ENCODE results near the gene SERPINB8. TPM values are rescaled to one million over a fixed set of nuclear protein-coding genes. Genes with fewer than 3 reads are reported as not detected.

The SERPINB8 gene
- total and polyA plus RNA-seq, 2 of the 13 experiments (the other 11 are each of a cell fraction or from before 2014, with no cell fraction given), result 0.95 to 2.2 TPM

DNA sequence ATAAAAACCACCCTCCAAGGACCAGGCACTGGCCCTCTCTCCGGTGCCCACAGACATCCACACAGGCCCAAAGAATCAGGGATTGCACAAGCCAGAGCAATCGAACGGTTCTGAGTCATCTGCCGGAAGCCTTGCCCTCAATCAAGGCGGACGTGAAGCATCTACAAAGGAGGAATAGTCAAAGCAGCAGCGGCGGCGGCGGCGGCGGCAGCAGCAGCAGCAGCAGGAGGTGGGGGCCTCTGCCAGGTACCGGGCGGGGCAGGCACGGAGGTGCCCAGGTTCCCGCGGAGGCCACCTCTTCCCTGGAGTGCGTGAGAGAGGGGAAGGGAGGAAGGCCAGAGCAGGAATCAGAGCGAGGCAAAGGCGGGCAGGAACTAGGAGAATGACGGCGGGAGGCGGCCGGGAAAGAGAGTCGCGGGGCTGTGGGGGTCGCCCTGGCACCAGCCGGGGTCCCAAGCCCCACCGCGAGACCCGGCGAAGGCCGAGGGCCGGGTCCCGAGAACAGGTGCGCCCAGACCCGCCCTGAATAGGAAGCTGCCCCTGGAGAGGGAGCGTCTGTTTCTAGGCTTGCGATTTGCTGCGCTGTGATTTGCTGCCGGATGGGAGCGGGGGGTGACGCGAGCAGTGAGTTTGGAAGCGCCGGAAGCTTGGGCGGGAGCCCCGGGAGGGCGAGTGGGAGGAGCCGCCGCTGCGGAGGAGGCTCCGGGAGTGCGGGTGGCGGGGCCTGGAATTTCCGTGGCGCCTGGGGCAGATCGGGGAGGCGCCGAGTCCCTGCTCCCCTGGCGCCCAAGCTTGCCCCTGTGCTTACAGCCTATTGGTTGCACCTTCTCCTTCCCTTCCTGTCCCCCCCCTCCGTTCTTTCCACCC lies at the start of gene SERPINB8 (continued):
- TF ChIP-seq SKI (IDR thresholded peaks at IDR 0.05; ENCODE audit: partially characterized antibody) (peak; percentile 26), ZNF83 (CRISPR knock-in tag; IDR thresholded peaks at IDR 0.05; ENCODE audit: borderline replicate concordance) (no peak), SAP130 (CRISPR knock-in tag; IDR thresholded peaks at IDR 0.05; ENCODE audit: low read depth) (peak; percentile 50), ZFP41 (CRISPR knock-in tag; IDR thresholded peaks at IDR 0.05; ENCODE audit: borderline replicate concordance) (peak; percentile 52; the same call in 1 of the 2 replicates), FOXM1 (CRISPR knock-in tag; IDR thresholded peaks at IDR 0.05) (no peak), EEA1 (CRISPR knock-in tag; IDR thresholded peaks at IDR 0.05; ENCODE audit: borderline replicate concordance) (peak; percentile 23; the same call in 1 of the 2 replicates), BCL6 (CRISPR knock-in tag; IDR thresholded peaks at IDR 0.05) (0 out of 2 replicates have a peak, but pooled peaks have one; percentile 9), CEBPG (CRISPR knock-in tag; IDR thresholded peaks at IDR 0.05) (peak; percentile 88), ONECUT2 (CRISPR knock-in tag; IDR thresholded peaks at IDR 0.05) (no peak), ZMYM4 (CRISPR knock-in tag; IDR thresholded peaks at IDR 0.05) (peak; percentile 59; the same call in 1 of the 2 replicates), SMARCE1 (IDR thresholded peaks at IDR 0.05; ENCODE audit: borderline replicate concordance) (no peak), KDM3A (CRISPR knock-in tag; IDR thresholded peaks at IDR 0.05; ENCODE audit: low read depth) (0 out of 2 replicates have a peak, but pooled peaks have one; percentile 20), IKZF1 (IDR thresholded peaks at IDR 0.05) (no peak), SALL1 (CRISPR knock-in tag; IDR thresholded peaks at IDR 0.05) (no peak), MTA1 (CRISPR knock-in tag; IDR thresholded peaks at IDR 0.05; ENCODE audit: borderline replicate concordance) (peak; percentile 65; the same call in 1 of the 2 replicates), RARA (CRISPR knock-in tag; IDR thresholded peaks at IDR 0.05) (peak; percentile 9; the same call in 1 of the 2 replicates), ZNF30 (CRISPR knock-in tag; IDR thresholded peaks at IDR 0.05) (no peak), ZNF563 (CRISPR knock-in tag; IDR thresholded peaks at IDR 0.05) (0 out of 2 replicates have a peak, but pooled peaks have one; percentile 39), NONO (IDR thresholded peaks at IDR 0.05) (no peak), NONO (CRISPR knock-in tag; conservative IDR thresholded peaks at IDR 0.05) (no peak), HNF4G (IDR thresholded peaks at IDR 0.05; ENCODE audit: borderline replicate concordance, low read depth, low read length) (no peak), HNF4G (CRISPR knock-in tag; IDR thresholded peaks at IDR 0.05; ENCODE audit: borderline replicate concordance, low read depth) (peak; percentile 22; the same call in 1 of the 2 replicates)
- TF ChIP-seq, protein P1, sequence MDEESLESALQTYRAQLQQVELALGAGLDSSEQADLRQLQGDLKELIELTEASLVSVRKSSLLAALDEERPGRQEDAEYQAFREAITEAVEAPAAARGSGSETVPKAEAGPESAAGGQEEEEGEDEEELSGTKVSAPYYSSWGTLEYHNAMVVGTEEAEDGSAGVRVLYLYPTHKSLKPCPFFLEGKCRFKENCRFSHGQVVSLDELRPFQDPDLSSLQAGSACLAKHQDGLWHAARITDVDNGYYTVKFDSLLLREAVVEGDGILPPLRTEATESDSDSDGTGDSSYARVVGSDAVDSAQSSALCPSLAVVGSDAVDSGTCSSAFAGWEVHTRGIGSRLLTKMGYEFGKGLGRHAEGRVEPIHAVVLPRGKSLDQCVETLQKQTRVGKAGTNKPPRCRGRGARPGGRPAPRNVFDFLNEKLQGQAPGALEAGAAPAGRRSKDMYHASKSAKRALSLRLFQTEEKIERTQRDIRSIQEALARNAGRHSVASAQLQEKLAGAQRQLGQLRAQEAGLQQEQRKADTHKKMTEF (CRISPR knock-in tag; IDR thresholded peaks at IDR 0.05), result 0 out of 2 replicates have a peak, but pooled peaks have one; percentile 59
- TF ChIP-seq, protein P2, sequence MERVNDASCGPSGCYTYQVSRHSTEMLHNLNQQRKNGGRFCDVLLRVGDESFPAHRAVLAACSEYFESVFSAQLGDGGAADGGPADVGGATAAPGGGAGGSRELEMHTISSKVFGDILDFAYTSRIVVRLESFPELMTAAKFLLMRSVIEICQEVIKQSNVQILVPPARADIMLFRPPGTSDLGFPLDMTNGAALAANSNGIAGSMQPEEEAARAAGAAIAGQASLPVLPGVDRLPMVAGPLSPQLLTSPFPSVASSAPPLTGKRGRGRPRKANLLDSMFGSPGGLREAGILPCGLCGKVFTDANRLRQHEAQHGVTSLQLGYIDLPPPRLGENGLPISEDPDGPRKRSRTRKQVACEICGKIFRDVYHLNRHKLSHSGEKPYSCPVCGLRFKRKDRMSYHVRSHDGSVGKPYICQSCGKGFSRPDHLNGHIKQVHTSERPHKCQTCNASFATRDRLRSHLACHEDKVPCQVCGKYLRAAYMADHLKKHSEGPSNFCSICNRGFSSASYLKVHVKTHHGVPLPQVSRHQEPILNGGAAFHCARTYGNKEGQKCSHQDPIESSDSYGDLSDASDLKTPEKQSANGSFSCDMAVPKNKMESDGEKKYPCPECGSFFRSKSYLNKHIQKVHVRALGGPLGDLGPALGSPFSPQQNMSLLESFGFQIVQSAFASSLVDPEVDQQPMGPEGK (CRISPR knock-in tag; IDR thresholded peaks at IDR 0.05), result peak; percentile 64
- TF ChIP-seq, protein P3, sequence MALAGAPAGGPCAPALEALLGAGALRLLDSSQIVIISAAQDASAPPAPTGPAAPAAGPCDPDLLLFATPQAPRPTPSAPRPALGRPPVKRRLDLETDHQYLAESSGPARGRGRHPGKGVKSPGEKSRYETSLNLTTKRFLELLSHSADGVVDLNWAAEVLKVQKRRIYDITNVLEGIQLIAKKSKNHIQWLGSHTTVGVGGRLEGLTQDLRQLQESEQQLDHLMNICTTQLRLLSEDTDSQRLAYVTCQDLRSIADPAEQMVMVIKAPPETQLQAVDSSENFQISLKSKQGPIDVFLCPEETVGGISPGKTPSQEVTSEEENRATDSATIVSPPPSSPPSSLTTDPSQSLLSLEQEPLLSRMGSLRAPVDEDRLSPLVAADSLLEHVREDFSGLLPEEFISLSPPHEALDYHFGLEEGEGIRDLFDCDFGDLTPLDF (CRISPR knock-in tag; IDR thresholded peaks at IDR 0.05), result 0 out of 2 replicates have a peak, but pooled peaks have one; percentile 43
- TF ChIP-seq, protein P4, sequence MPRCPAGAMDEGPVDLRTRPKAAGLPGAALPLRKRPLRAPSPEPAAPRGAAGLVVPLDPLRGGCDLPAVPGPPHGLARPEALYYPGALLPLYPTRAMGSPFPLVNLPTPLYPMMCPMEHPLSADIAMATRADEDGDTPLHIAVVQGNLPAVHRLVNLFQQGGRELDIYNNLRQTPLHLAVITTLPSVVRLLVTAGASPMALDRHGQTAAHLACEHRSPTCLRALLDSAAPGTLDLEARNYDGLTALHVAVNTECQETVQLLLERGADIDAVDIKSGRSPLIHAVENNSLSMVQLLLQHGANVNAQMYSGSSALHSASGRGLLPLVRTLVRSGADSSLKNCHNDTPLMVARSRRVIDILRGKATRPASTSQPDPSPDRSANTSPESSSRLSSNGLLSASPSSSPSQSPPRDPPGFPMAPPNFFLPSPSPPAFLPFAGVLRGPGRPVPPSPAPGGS (CRISPR knock-in tag; IDR thresholded peaks at IDR 0.05), result no peak
